ENCODE data around the gene PCDH15. TPM values are rescaled to one million over a fixed set of nuclear protein-coding genes. Genes with fewer than 3 reads are reported as not detected.

The PCDH15 gene
- total RNA-seq, 1 donor from 2014 or later = not detected

- no peak for DNase-seq
- intact Hi-C loops (cut with micrococcal nuclease) = no loop called here
- H3K27ac Mint-ChIP-seq = no peak overlapping the region
- ATAC-seq (ENCODE audit: low read depth) = no peak
- H3K27me3 Mint-ChIP-seq = no peaks in the 10 kb centered on the region
- no peak for TF ChIP-seq CTCF (IDR thresholded peaks at IDR 0.05)
- CTCF ChIA-PET = no interaction called here
- no peaks in the 10 kb centered on the region for H3K36me3 Mint-ChIP-seq (ENCODE audit: low read depth)
- no peak overlapping the region for H3K4me3 Mint-ChIP-seq
- no peaks in the 10 kb centered on the region for H3K4me1 Mint-ChIP-seq
- POLR2A ChIA-PET = no interaction called here
- H3K9me3 Mint-ChIP-seq = no peaks in the 10 kb centered on the region
Observed at GRCh38 chr10:54660397-54660796, 140.6 kb downstream of the PCDH15 start.

GRCh38 chr10:54656643-54657042 is 144.4 kb downstream of the PCDH15 start:
- CTCF ChIA-PET = no interaction called here
- no peaks in the 10 kb centered on the region for H3K4me1 Mint-ChIP-seq
- POLR2A ChIA-PET = no interaction called here
- DNase-seq (no peak), ATAC-seq (ENCODE audit: low read depth) (no peak)
- intact Hi-C loops (cut with micrococcal nuclease) = no loop called here
- H3K9me3 Mint-ChIP-seq = no peaks in the 10 kb centered on the region
- no peak overlapping the region for H3K4me3 Mint-ChIP-seq
- TF ChIP-seq CTCF (IDR thresholded peaks at IDR 0.05) = no peak
- H3K27me3 Mint-ChIP-seq = no peaks in the 10 kb centered on the region
- no peaks in the 10 kb centered on the region for H3K36me3 Mint-ChIP-seq (ENCODE audit: low read depth)
- H3K27ac Mint-ChIP-seq = no peak overlapping the region

GRCh38 chr10:54653518-54653917 is 147.5 kb downstream of the PCDH15 start:
- no peaks in the 10 kb centered on the region for H3K9me3 Mint-ChIP-seq
- H3K4me3 Mint-ChIP-seq = no peak overlapping the region
- DNase-seq (no peak), ATAC-seq (ENCODE audit: low read depth) (no peak)
- CTCF ChIA-PET = no interaction called here
- H3K27ac Mint-ChIP-seq = no peak overlapping the region
- POLR2A ChIA-PET = no interaction called here
- H3K36me3 Mint-ChIP-seq (ENCODE audit: low read depth) = no peaks in the 10 kb centered on the region
- no peaks in the 10 kb centered on the region for H3K27me3 Mint-ChIP-seq
- no peak for TF ChIP-seq CTCF (IDR thresholded peaks at IDR 0.05)
- intact Hi-C loops (cut with micrococcal nuclease) = no loop called here
- H3K4me1 Mint-ChIP-seq = no peaks in the 10 kb centered on the region

GRCh38 chr10:54650547-54650946 is 150.5 kb downstream of the PCDH15 start:
- Mint-ChIP-seq H3K9me3 (no peaks in the 10 kb centered on the region), H3K4me3 (no peak overlapping the region), H3K36me3 (ENCODE audit: low read depth) (no peaks in the 10 kb centered on the region), H3K4me1 (no peaks in the 10 kb centered on the region), H3K27ac (no peak overlapping the region), H3K27me3 (no peaks in the 10 kb centered on the region)
- intact Hi-C loops (cut with micrococcal nuclease) = no loop called here
- ChIA-PET CTCF (no interaction called here), POLR2A (no interaction called here)
- TF ChIP-seq CTCF (IDR thresholded peaks at IDR 0.05) = no peak
- ATAC-seq (ENCODE audit: low read depth) (no peak), DNase-seq (no peak)

- intact Hi-C loops (cut with micrococcal nuclease) = no loop called here
- Mint-ChIP-seq H3K4me1 (no peaks in the 10 kb centered on the region), H3K36me3 (ENCODE audit: low read depth) (no peaks in the 10 kb centered on the region), H3K27ac (no peak overlapping the region), H3K27me3 (no peaks in the 10 kb centered on the region), H3K9me3 (no peaks in the 10 kb centered on the region), H3K4me3 (no peak overlapping the region)
- ATAC-seq (ENCODE audit: low read depth) = no peak
- CTCF ChIA-PET = no interaction called here
- POLR2A ChIA-PET = no interaction called here
- no peak for DNase-seq
- TF ChIP-seq CTCF (IDR thresholded peaks at IDR 0.05) = no peak
Observed at GRCh38 chr10:54622017-54622416, 179.0 kb downstream of the PCDH15 start.
